HT1080 (cell line): ENCODE measurements around the gene MMP11. TPM values are rescaled to one million over a fixed set of nuclear protein-coding genes. Genes with fewer than 3 reads are reported as not detected.

Experiments used
- DNase-seq: peaks from one replicate; pipeline ENCODE4 v3.0.0-alpha.2; 2015; ENCODE audit warnings: low read depth
- total RNA-seq: library from RNA; depleted of rRNA; stranded (reverse); fragments of >200 nt; shearing (Covaris generic); gene quantifications from 2 replicates; pipeline ENCODE4 v1.2.3, GENCODE V29; 2014

The MMP11 gene
- total RNA-seq, 1 experiment from 2014 or later, result not detected

GRCh38 chr22:23759566-23759965, 13.1 kb upstream of the MMP11 start:
- no peak for DNase-seq

- no peak for DNase-seq
Observed at GRCh38 chr22:23760056-23760455, 12.6 kb upstream of the MMP11 start.

DNA sequence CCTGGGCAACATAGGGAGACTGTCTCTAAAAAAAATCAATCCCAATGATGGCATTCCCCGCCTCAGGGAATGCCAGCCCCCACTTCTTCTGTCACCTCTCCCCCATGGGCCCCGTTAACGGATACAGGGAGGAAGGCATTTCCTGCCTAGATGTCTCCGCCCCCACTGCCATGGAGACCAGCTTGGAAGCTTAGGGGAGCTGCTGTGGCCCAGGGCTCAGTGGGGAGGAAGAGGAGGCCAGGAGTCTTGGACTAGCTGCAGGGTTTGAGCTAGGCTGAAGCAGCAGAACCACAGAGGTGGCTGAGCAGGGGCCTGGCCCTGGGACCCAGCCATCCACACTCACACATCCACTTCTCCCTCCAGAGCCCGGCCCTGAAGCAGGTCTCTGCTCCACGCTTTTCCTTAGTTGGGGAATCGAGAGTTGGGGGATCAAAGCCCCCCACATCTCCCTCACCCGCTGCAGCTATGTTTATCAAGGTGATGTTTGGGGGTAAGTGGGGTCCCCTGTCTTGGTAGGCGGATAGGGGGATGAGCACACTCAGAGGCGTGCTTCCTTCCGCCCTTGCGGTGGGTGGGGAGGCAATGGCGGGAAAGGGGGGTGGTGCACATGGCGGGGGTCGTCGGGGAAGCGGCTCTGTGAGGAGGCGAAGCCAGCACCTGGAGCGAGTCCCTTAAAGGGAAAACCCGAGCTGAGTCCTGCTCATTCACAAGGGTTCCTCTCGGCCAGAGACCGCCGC, 9.6 kb upstream of the MMP11 start, which contains the start of gene C22orf15:
Gene C22orf15, plus strand, starts transcription at position 149 of the 737 bp plus-strand sequence. Its CDS starts 317 bp downstream, at position 466.
- peak; percentile 30 for DNase-seq

DNA sequence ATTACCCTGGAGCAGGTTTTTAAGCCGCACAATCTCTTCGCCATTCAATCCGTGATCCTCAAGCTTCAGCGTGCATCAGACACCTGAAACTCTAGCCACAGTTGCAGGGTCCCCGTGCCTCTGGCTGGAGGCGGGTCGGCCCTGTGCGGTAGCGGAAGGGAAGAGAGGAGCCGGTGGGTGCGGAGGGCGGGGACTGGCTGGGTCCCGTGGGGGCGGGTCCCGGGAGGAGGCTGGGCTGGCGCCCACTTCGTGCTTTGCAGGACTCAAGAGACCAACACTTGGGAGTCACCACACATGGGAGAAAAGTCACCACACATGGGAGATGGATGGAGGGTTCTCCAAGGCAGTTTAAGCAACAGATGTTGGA, 9.1 kb upstream of the MMP11 start:
- DNase-seq, result no peak

DNA sequence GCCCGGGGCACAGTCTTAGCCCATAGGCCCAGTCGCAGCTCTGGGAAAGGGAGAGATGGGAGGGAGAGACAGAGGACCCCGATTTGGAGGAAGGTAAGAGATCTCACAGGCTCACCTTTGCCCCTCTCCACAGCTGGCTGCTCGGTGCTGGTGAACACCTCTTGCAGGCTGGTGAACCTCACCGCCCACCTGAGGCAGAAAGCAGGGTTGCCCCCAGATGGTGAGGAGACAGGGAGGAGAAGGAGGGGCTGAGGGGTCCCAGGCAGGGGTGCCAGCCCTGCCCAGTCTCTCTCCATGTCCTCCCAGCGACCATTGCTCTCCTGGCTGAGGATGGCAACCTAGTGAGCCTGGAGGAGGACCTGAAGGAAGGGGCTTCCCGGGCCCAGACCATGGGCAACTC, 8.7 kb upstream of the MMP11 start:
- no peak for DNase-seq

DNA sequence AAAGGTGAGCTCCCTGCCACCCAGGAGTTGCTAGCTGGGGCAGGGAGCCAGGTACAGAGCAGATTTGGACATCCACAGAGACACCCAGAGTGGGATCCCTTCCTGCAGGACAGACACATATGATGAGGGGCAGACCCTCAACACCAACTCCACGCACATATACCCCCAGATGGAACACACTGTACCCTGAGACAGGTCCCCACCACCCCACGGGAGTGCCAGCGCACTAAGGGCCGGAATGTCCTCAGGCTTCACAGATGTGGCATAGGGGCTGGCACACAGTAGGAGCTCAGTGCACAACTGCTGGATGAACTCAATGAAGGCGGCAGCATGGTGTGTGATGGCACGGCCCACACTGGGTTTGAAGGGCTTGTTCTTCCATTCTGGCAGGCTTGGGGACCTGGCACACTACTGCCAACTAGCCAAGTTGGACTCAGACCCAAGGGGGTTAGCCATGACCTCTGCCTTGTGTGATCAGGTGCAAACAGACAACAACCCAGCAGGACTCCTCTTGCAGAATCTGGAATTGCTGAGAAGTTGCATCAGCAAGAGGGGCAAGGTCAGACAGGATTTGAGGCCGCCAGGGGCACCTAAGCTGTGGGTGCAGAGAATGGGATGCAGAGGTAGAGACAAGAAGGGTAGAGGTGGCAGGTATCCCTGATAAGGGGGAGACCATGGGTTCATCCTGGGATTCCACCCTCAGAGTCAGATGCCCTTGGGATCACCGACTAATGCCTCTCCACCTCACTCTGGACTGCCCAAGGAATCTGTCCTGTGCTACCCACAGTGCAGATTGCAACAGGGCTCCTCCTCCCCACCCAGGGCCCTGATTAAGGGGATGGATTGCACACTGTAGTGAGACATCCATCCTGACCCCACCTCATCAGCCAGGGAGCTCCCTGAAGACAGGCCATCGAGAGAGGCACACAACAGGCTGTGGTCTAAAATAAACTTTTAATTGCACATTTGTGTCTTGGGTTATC, 7.5 kb upstream of the MMP11 start:
- no peak for DNase-seq

DNA sequence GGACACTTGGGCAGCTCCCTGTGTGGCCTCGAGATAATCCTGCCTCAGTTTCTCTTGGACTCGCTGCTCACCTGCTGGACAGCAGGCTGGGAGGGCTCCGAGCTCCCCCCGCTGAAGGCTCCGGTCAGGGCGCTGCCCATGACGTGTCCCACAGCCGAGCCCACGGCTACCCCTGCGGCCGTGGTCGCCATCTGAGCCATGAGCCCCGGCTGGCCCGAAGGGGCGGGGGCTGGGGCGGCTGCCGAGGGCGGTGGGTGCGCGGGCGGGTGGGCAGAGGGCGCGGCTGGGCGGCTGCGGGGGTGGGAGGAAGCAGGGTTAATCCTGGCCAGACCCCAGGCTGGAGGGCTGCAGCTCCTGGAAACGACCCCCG, 5.4 kb upstream of the MMP11 start:
- DNase-seq, result no peak

GRCh38 chr22:23767673-23768548, 4.7 kb upstream of the MMP11 start, which contains the start of gene CHCHD10:
TSS of gene CHCHD10 (minus strand) at chr22:23767972. CDS start at chr22:23767874, 98 bp downstream.
- DNase-seq, result no peak

GRCh38 chr22:23769321-23769965, 3.2 kb upstream of the MMP11 start:
- DNase-seq, result no peak

- no peak for DNase-seq
Observed at GRCh38 chr22:23772315-23772648, 367 bp upstream of the MMP11 start.

DNA sequence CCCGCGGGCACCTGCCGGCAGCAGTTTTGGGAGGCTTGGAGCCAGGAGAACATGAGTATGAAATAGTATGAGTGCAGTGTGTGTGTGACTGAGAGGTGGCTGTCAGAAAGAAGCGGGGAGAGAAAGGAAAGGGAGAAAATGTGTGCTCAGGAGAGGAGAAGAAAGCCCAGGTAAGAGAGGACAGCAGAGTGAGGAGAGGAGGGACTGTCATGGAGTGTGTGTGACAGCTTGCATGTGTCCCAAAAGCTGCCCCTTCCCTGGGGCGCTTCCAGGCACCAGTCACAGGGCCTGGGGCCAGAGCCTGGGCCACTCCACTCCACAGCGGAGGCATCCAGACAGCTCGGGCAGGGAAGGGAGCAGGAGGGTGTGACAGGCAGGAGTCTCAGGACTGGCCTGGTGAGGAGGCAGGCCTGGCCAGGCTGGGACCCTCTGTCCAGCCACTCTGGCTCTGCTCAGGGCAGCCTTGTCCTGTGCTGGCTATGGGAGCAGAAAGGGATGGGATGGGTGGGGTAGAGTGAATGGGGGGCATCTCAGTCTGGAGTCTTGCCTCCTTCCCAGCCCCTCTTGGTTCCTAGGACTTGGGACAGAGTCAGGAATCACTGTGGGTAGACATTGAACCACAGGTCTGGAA, 949 bp downstream of the MMP11 start:
- no peak for DNase-seq

DNA sequence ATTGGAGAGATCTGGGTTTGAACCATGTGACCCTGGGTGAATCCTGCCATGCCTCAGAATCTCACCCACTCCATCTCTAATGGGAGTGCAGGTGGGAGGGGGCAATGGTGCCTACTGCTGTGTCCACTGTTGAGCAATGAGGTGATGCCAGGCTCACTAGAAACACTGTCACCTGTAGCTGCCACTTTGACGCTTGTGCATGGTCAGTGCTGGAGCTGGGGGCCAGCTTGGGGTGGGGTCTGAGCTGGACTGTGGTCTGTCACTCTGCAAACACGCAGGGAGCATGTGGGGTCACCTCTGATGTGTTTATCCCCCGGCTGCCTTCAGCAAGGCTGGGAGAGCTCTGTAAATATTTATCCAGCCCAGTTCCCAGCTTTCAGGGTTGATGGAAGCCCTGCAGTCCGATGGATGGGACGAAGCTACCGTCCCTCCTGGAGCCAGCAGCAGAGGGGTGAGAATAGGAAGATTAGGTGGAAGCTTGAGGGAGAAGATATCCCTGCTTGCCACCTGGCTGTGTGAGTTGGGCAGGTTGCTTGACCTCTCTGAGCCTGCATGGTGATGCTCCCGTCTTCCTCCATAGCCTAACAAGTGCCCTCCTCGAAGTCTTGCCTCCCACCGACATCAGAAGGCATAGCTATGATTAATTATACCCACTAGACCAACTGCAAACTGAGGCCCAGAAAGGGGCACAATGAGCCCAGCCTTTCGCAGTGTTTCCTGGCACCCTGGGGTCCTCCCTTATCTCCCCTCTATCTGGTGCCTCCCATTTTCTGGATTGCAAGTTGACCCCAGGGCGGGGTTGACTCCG, 1.7 kb downstream of the MMP11 start:
- DNase-seq, result no peak

DNA sequence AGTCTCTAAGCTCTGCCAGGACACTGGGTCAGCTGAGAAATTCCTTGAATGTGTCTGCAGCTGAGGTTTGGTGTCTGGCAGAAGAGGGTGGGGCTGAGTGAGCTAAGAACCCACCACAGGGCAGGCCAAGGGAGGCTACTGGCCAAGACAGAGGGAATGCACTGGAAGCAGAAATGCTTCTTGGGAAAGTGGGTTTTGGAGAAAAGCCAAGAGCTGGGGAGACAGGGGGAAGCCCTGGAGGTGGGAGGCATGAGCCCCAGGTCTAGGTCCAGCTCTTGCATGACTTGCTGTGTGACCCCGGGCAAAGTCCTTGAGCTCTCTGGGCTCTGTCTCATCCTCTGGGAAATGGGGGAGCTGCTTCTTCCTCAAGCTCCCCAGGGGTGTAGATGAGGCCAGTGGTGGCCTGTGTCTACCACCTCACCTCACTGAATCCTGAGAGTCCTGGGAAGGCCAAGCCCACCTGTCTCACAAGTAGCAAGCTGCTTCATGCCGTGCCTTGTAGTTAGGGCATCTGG, 2.3 kb downstream of the MMP11 start:
- DNase-seq, result peak; percentile 28

DNA sequence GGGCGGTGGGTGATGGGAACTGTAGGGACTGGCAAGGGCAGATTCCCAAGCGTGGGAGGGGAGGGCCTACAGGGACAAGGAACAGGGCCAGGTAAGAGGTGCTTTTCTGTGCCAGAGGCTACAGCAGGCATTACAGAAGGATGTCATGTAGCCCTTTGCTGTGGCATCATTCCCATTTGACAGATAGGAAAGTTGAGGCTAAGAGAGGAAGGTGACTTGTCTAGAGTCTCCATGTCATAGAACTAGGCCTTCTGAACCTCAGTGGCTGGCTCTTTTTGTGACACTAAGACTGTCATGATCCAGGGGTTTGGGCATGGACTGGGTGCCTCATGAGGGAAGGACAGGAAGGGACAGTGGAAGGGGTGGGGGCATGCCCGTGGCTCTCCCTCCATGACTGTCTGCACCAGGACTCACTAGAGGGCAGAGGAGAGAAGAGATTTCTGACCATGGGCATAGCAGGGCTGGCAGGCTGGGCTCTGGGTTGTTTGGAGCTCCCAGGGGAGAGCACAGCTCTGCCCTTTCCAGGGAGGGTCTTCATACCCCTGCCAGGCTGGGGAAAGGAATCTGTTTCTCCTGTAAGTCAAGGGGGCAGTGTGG, 3.2 kb downstream of the MMP11 start:
- DNase-seq, result no peak

GRCh38 chr22:23777776-23778576, 5.3 kb downstream of the MMP11 start:
- DNase-seq, result no peak

GRCh38 chr22:23778577-23778900, 5.9 kb downstream of the MMP11 start:
- DNase-seq, result no peak

- DNase-seq, result no peak
Observed at GRCh38 chr22:23779083-23779482, 6.4 kb downstream of the MMP11 start.

GRCh38 chr22:23779731-23780130, 7.1 kb downstream of the MMP11 start:
- no peak for DNase-seq
